T follicular helper cell (primary cell): ENCODE data around the gene EFNA4.
A peak's percentile ranks its signal among the peaks of the same experiment; 100 is the strongest.
"Not testable (repeated sequence)": the region's sequence is repeated elsewhere in the genome, so short reads cannot be mapped to it uniquely, and the experiment has no call there.

Experiments
- DNase-seq: peaks from one replicate; pipeline ENCODE4 v3.0.0-alpha.2; 2020; ENCODE audit warnings: low read depth

The EFNA4 gene

DNA sequence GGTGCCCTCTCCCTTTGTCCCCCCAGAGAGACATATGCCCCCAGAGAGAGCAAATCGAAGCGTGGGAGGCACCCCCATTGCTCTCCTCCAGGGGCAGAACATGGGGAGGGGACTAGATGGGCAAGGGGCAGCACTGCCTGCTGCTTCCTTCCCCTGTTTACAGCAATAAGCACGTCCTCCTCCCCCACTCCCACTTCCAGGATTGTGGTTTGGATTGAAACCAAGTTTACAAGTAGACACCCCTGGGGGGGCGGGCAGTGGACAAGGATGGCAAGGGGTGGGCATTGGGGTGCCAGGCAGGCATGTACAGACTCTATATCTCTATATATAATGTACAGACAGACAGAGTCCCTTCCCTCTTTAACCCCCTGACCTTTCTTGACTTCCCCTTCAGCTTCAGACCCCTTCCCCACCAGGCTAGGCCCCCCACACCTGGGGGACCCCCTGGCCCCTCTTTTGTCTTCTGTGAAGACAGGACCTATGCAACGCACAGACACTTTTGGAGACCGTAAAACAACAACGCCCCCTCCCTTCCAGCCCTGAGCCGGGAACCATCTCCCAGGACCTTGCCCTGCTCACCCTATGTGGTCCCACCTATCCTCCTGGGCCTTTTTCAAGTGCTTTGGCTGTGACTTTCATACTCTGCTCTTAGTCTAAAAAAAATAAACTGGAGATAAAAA, 23.5 kb downstream of the EFNA4 start:
- DNase-seq: no peak

DNA sequence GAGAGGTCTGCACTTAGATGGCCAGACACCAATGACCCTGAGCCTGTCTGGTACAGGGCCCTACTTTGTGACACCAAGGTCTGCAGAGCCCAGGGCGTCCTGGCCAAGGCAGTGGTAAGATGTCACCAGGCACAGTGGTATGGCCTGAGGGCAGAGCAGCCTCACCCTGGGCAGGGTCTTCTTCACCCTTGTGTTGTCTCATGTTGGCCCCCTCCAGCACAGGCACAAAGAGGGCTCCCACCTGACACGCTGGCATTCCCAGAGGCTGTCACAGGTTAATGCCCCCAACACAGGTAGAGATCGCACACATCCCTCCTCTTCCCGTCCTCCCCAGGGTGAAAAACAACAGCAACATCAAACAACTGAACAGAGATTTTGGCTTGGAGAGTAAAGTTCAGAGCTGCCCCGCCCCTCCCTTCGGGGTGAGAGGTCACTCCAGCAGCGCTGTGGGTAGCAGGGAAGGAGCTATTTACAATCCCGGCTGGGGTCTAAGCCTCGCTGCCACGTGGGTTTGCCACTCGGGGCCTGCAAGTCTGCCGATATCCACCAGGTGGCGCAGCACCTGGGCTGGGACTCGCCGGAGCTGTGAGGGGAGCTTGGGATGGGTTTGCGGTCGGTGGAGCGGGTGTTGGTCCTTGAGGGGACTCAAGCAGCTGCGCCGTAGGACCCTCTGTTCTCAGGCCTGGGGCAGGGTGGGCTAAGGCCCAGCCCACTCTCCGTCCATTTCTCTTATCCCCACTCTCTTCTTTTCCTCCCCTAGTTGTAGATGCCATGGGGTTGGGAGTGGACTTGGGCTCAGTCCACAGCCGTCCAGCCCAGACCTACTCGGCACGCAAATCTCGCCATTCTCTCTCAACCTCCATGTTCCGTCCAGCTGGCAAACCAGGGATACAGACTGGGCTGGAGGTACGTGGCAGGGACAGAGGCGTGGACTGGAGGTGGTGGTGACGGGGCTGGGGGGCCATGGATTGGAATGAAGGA, 27.8 kb downstream of the EFNA4 start:
- peak; percentile 71 for DNase-seq

DNA sequence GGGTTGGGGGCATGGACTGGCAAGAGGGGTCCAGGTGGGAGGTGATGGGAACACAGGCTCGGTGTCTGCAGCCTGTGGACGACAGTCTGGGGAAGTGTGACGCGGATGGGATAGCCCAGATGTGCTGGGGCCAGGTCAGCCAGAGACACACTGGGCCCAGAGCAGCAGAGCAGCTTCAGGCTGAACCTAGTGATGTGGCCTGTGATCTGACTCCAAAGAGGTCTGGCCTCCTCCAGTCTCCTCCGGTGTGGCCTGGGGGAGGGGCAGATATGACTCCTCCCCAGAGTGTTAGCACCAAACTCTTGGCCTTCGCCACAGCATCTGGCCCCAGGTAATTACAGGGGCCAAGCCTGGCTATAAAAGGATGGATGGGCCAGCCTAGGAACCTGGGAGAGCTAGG, 28.6 kb downstream of the EFNA4 start:
- no peak for DNase-seq

DNA sequence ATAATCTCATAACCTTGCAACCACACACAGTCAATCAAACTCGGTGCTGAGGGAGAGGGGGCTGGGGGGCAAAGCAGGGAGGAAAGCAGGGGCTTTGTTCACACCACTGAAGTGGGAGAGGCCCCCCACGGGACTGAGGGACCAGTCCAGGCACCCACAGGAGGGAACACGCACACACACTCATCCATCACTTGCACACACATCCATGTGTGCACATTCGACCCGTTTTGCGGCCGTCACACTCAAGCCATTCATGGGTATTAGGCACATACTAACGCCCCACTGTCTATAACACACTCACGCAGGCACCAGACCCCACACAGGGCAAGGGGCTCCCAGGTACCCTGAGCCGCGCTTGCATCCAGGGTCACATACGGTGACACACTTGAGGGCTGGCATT, 29.1 kb downstream of the EFNA4 start:
- DNase-seq: no peak

DNA sequence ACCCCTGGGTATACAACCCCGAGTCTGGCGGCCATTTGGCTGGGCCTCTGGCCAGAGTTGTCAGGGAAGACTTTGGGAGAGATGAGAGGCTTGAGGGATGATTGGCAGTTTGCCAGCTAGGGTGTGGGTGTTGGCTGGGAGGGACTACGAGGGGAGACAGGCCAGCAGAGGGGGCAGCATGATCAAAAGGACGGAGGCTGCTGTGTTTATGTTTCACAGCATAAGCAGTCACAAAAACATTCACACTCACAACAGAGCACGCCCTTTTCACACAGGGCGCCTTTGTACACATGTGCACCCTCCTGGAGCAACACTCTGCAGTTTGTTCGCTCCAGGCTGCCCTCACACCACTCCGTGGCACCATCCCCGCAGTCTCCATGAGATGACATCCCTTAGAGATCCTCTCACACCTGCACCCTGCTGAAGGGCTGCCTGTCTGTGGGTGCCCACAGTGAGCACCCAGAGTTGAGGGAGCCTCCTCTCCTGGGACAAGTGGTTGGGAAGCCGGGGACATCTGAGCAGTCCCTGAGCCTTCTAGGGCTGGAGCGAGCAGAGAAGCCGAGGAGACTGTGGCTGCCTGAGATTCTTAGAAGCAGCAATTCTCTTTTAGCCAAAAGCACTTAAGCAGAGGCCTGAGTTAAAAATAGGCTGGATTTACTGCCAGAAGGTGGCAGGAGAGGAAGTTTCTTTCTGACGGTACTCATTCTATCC, 30.5 kb downstream of the EFNA4 start:
- DNase-seq: no peak

DNA sequence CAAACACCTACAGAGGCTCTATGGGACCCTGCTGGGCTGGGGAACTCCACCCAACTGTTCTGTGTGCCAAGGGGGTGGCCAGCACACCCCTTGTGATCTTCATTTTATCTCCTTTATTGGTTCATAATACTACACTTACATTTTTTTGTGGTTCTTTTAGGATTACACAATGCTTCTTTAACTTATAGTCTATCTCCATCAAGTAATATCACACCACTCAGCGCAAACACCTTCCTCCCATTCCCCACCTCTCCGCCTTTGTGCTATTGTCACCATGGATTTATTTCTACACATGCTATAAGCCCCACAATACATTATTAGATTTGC, 31.0 kb downstream of the EFNA4 start:
- no peak for DNase-seq

DNA sequence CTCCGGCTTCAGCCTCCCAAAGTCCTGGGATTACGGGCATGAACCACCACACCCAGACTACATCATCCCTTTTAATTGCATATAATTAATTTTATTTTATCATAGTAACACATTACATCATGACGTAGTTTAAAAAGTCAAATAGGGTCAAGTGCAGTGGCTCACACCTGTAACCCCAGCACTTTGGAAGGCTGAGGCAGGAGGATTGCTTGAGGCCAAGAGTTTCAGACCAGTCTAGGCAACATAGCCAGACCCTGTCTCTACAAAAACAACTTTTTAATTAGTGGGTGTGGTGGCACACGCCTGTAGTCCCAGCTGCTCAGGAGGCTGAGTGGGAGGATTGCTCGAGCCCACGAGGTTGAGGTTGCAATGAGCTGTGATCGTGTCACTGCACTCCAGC, 35.8 kb downstream of the EFNA4 start:
- no peak for DNase-seq

DNA sequence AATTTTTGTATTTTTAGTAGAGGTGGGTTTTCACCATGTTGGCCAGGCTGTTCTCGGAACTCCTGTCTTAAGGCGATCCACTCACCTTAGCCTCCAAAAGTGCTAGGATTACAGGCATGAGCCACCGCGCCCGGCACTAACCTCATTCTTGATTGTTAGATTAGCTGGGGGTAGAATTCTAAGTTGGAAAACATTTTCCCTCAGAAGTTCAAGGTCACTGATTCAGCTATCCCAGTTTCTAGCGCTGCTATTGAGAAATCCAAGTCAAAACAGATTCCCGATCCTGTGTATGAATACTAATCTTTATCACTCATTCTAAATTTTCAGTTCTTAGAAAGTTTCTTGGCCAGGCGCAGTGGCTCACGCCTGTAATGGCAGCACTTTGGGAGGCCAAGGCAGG, 39.8 kb downstream of the EFNA4 start:
- no peak for DNase-seq

DNA sequence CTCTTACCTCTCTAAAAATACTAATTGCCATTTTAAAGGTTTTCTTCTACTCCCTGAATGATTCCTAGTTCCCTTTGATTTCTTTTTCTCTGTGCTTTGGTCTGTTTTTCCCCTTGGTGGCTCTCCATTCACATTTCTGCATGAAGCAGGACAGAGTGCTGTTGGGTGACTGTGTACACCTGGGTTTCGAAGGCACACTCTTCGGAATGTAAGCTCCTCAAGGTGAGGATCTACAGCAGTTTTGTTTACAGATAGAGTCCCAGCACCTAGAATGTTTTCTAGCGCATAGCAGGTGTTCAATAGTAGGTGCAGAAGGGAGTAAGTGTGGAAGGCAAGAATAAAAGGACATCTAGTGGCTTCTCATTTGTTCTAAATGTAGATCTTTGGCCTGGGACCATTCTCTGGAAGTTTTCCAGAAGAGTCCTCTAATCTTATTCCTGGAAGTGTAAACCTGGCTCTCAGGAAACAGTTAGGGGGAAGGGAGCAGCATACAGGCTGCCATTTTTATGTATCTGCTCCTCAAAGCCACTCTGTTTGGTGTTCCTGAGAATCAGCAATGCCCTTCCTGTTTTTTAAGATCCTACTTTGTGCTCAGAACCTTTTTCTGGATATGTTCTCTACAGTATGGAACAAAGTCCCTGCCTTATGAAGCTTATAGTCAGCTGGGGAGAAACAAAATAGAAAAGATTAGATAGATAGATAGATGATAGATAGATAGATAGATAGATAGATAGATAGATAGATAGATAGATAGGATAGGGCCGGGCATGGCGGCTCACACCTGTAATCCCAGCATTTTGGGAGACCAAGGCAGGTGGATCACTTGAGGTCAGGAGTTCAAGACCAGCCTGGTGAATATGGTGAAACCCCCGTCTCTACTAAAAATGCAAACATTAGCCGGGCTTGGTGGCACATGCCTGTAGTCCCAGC, 41.3 kb downstream of the EFNA4 start:
- DNase-seq: no peak

DNA sequence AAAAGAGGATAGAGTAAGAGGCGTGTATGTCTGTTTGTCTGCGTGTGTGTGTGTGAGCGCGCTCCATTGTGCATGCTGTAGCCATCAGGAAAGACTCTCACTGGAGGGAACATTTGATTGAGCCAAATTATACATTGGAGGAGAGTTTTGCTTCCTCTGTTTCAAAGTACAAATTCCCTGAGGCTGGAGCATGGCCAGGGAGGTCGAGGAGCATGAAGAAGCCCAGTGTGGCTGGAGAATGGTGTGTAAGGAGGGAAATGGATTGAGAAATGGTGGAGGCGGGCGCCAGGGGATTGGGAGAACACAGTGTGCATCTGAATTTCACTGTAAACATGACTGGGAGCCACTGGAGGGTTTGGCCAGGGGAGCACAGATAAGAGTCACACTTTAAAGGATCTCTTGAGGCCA, 42.1 kb downstream of the EFNA4 start:
- no peak for DNase-seq

DNA sequence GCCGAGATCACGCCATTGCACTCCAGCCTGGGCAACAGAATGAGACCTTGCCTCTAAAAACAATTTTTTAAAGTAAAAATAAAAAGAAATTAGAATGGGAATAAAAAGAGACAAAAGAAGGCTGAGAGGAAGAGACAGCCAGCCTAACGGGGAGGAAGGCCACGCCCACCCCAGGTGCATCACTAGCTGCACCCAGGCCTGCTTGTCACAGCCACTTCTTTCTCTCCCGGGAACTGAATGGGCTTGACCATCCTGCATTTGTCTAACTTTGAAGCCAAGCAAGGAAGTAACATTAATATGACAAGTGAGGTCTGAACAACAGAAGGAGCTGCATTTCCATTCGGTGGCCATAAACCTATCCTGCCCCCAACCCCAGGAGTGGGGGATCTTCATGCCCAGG, 43.3 kb downstream of the EFNA4 start:
- DNase-seq: no peak

DNA sequence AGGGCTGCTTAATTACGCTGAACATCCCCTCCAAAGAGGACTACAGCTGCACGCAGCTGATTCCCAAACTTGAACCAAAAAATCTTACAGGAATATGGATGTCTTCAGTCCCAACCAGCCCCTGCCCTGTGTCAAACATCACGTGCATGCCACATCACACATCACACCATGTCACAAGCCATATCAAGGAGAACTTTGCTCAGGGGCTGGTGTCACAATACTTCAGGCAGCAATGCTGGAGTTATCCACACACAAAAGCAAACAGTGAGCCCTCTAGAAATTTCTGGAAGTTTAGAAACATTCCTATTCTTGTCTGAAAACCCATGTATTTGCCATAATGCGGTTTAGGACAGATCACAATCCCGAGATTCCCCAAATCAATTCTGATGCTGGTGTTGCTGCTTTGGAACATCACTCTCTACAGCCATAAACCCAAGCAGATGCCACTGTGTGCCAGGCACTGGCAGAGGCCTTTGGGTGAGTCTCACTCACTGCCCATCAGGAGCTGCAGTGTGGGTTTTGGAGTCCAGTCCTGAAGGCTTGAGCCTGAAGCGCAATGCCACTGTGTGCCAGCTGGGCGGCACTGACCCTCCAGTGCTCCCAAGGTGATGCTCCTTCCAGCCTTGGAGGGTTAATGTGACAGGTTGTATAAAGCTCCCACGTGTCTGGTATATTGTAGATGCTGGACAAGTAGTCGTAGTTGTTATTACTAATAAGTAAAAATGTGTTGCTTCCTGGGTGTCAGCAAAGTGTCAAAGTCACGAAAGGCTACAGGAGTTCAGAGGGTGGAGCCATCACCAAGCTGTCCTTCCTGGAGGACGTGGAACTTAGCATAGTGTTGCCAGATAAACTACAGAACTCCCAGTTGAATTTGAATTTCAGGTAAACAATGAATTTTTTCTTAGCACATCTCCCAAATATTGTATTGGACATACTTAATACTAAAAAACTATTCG, 44.0 kb downstream of the EFNA4 start:
- DNase-seq: no peak

DNA sequence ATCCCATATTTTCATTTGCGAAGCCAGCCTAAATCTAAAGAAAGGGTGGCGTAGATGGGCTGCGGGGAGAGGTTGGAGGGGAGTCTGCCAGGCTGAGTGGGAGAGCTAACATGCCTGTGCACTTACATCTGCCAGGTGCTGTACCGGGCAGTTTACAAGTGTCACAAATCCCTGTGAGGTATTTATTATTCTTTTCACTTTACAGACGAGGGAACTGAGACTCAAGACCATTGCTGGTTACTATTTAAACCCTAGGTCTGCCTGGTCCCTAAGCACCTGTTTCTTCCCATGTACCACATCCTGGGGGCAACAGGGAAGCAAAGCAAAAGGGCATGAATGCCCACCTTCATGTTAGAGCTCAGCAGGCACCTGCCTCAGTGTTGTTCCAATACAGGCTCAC, 44.8 kb downstream of the EFNA4 start:
- DNase-seq: no peak

DNA sequence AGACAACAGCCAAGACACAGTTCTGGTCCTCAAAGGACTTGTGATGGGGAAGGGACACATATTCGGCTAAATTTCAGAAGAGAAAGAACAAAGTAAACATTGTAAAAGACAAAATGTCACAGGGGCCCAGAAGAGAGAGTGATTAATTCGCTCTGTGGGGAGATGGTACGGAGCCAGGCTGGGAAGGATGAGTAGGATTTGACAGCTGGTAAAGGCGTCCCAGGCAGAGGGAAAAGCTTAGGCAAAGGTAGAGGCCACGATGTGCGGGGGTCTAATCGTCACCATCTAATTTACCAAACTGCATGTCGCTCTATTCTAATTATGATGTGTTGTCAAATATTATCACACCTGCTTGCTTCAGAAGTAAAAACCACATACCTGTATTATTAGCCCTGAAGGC, 46.8 kb downstream of the EFNA4 start:
- DNase-seq: no peak

DNA sequence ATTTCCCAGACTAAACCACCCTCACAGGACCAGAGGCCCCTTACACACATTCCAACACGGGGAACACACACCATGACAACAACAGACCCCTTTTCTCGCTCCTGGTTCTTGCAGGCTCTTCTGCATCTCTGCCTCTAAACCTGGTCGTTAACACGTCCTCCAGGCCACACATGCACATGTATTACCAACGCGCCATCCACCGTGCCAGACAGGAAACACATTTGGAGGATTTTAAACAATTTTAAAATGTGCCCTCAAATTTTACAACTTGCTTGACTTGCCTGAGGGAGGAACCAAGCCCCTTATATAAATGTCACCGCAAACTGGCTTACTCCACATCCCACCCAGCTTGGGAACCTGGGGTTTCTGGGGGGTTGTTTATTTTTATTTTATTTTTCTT, 47.3 kb downstream of the EFNA4 start:
- DNase-seq: no peak

DNA sequence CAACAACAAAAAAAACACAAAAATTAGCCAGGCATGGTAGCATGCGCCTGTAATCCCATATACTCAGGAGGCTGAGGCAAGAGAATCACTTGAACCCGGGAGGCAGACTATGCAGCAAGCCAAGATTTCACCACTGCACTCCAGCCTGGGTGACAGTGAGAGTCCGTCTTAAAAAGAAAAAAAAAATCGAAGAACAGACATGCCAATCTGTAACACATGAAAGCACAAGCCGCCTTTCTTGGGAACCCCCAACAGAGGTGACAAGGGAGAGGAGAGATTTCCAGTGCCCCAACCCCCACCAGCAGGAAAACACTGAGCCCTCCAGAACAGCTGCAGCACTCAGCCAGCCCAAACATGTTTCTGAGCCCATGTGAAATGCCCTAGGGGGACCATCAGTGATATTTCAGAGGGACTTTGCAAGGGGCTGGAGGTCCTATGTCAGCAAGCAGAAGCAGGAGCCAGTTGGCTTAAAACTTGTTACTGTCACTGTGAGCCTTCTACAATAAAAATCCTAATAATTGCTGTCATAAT, 50.0 kb downstream of the EFNA4 start:
- DNase-seq: no peak

DNA sequence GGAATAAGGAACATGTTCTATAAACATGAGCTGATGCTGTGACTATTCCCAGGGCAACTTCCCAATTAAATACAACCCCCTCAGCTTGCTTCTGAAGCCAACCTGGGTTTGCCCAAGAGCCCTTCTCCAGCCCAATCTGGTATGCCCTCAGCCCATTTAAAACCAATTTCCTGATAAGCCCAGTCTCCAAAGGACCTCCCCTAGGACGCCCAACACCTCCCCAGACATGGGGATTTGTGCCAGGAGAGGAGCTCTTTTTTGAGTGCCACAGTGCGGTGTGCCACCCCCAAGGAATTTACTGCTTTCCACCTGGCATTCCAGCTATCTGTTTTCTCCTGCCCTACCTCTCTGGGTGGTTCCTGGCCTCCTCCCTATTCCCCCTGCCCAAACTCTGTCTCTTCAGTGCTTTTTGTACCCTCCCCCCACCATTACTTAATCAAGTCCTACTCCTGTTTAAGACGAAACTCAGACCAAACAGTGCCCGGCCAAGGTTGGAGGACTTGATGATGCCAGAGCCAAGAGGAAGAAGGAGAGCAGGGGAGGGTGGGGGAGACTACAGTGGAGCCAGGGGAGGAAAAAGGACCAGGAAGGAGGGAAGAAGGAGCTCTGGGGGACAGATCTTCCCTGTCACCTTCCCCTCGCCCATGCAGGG, 52.7 kb downstream of the EFNA4 start:
- DNase-seq: no peak

DNA sequence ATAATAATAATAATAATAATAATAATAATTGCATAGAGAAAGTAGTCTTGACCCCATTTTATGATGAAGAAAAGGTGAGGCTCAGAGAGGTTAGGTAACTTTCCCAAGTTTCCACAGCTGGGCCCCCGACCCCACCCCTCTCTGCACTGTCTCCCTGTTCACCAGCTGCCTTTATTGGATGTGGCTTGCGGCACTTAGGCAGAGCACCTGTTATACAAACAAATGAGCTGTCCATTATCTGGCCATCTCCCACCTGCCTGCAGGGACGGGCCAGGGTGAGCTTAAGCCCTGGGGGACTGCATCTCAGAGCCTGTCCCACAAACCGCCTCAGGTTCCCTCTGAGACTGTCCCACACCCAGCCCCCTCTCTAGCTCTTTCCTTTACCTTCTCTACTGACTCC, 54.1 kb downstream of the EFNA4 start:
- no peak for DNase-seq

DNA sequence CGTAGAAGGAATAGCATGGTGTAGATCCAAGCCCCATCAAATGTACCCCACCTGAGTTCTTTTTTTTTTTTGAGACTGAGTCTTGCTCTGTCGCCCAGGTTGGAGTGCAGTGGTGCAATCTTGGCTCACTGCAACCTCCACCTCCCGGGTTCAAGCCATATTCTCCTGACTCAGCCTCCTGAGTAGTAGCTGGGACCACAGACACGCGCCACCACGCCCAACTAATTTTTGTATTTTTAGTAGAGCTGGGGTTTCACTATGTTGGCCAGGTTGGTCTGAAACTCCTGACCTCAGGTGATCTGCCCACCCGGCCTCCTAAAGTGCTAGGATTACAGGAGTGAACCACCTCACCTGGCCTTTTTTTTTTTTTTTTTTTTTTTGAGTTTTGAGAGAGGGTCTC, 54.5 kb downstream of the EFNA4 start:
- not testable (repeated sequence) for DNase-seq
